Astrocyte of the spinal cord (primary cell): ENCODE results near the gene PHETA1.
A peak's percentile ranks its signal among the peaks of the same experiment; 100 is the strongest.

Experiments used
- DNase-seq: peaks from one replicate; pipeline ENCODE4 v3.0.0; 2011; ENCODE audit warnings: low read depth, low spot score
- H3K4me3 ChIP-seq: 2 replicates; pipeline ENCODE4 v1.5.1; 2011; ENCODE audit warnings: low read depth, mild to moderate bottlenecking, low read length, moderate library complexity
- CTCF ChIP-seq: IDR thresholded peaks from 2 replicates; pipeline ENCODE4 v1.5.1; 2012; ENCODE audit warnings: low read depth, mild to moderate bottlenecking, low read length, inconsistent platforms
- in situ Hi-C: cut with HindIII; loops from 2 replicates; pipeline ENCODE4 v1.10.0; 2017; ENCODE audit warnings: low sequenced_read_pairs

Gene PHETA1

GRCh38 chr12:111367661-111368221 lies 1.2 kb downstream of the PHETA1 start:
- H3K4me3 ChIP-seq: peak overlapping the region; percentile 82
- in situ Hi-C loops: no loop called here
- peak; percentile 9 for DNase-seq
- no peak for TF ChIP-seq CTCF

DNA sequence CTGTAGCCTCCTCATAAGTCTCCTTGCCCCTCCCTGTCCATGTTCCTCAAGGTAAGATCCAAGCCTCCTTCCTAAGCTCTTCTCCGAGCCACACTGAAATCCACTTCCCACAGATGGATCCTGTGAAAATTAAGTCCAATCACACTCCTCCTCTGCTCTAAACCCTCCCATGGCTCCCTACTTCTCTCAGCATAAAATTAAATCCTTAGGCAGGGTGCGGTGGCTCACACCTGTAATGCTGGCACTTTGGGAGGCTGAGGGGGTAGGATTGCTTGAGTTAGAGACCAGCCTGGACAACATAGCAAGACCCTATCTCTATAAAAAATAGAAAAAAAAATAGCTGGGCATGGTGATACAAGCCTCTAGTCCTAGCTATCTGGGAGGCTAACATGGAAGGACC lies 2.3 kb downstream of the PHETA1 start:
- DNase-seq: no peak
- no peak overlapping the region for H3K4me3 ChIP-seq
- no peak for TF ChIP-seq CTCF
- in situ Hi-C loops: no loop called here

GRCh38 chr12:111366075-111366474 lies 2.8 kb downstream of the PHETA1 start:
- no peak overlapping the region for H3K4me3 ChIP-seq
- no peak for DNase-seq
- in situ Hi-C loops: no loop called here
- TF ChIP-seq CTCF: no peak

DNA sequence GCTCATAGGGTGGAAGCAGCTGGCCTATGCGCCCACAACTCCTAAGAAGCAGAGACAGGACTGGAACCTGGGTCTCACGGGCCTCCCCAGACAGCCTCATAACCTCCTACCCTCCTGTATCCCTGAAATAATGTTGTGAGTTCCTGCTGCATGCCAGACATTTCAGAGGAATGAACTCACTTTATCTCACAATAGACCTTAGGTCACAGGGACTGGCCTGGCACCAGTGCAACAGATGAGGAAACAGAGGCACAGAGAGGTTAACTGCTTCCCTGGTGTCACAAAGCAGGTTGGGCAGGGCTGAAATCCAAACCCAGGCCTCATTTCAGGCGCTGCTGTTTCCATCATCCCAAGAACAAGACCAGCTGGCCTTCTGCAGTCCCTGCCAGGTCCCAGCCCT lies 5.3 kb downstream of the PHETA1 start:
- H3K4me3 ChIP-seq: no peak overlapping the region
- peak; percentile 7 for DNase-seq
- no peak for TF ChIP-seq CTCF
- in situ Hi-C loops: no loop called here

DNA sequence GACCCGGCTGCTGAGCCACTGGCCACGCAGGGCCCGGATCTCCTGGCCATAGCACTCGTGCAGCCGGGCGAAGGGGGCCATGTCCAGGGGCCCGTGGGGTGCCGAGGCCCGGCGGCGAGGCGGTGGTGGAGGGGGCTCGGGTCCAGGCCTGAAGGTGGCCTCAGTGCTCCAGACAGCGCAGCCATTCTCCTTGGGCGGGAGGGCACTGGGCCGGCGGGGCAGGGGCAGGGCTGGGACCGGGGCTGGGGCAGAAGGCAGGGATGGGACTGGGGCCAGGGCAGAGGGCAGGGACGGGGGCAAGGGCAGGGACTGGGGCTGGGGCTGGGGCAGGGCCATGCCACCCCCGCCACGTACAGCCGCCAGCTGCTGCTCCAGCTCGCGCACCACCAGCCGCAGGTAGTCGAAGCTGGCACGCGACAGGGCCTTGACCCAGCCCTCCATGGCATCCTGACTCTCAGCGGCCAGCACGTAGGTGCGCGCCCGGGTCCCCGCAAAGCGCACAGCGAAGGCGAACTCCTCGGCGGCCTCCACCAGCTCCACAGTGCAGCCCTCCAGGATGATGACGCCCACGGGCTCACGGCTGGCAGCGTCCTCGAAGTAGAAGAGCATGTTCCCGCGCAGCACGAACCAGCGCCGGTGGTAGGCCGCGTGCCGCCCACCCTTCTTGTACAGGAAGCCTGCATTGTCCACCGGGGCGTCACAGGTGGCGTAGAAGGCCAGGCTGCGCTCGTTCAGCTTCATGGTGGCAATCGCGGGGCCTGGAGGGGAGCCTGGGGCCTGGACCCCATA lies 6.0 kb downstream of the PHETA1 start:
- TF ChIP-seq CTCF: no peak
- in situ Hi-C loops: no loop called here
- no peak for DNase-seq
- H3K4me3 ChIP-seq: no peak overlapping the region

- no peak for DNase-seq
- in situ Hi-C loops: no loop called here
- no peak for TF ChIP-seq CTCF
- H3K4me3 ChIP-seq: no peak overlapping the region
Observed at GRCh38 chr12:111361717-111362576, 6.9 kb downstream of the PHETA1 start.
